ENCODE measurements around the gene LIX1. TPM values are rescaled to one million over a fixed set of nuclear protein-coding genes. Genes with fewer than 3 reads are reported as not detected.

The LIX1 gene
- total and polyA plus RNA-seq, 7 donors = under 0.01 to 0.03 TPM; not detected in 5

DNA sequence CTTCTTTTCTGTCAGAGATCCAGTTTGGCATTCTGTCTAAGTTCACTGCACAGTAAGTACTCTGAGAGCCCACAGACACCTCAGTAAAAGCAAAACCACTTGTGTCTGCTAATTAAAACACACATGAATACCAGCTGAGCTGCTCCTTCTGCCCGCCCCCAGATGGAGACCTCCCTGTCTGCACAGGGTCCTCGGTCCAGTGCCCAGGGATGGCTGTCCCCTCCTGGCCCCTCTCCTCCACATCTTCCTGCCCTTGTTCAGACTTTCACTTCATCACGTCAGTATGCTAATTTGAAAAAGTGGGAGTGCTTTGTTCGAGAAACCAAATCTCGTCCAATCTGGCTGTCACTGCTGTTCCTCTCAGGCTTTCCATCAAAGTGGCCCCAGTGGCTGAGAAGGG lies 43.5 kb downstream of the LIX1 start:
- Histone ChIP-seq H3K9me3 (no peaks in the 10 kb centered on the region), H3K27me3 (ENCODE audit: insufficient read depth in 3 of 3, low read length in 2 of 3) (peaks cover 0 to 2% (median 0%) of the 10 kb centered on the region in 3 donors), H3K27ac (no peak overlapping the region), H3K36me3 (ENCODE audit: insufficient read depth in 1 of 2, low read depth in 1 of 2) (no peaks in the 10 kb centered on the region), H3K4me3 (no peak overlapping the region), H3K4me1 (no peaks in the 10 kb centered on the region)
- WGBS, 3 donors = 27 to 42% (median 28%) methylated on average over 5 of the region's 5 CpGs
- intact Hi-C loops (cut with DNase I) = no loop called here
- ATAC-seq = no peak
- no peak for TF ChIP-seq CTCF (IDR thresholded peaks at IDR 0.05)
- DNase-seq = no peak

DNA sequence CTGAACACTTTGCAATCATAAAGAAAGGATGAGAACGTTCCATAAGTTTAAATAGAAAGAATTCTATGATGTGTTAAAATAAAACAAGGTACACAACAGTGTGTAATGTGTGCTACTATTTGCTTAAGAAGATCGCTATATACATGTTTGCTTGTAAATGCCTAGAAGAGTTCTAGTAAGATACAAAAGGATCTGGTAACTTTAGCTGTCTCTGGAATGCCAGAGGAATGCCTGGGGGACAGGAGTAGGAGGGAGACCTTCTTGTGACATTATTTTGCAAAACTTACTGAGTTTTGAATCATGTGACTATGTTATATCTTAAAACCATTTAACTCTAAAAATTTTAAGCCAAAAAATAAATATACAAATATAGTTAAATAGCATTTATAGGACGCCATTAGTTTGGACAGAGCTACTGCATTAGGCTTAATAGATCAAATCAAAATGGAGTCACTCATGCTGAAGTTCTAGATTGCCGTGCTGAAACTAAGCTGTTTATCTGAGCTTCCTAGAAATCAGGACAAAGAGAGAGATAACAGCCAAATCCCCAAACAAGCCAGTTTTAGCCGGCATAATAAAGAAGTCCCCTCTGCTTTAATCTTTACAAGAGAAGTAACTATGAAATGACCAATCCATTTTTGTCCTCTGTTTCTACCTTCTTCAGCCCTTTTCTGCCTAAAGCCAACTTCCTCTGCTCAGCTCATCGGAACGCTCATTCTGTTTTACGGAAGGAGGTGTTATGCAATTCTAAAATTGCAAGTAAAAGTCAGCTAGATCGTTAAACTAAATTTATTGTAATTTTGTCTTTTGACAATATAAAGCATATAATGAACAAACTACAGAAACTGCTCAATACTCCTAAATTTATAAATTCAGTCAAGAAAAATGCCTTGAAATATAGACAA lies 44.8 kb downstream of the LIX1 start:
- Histone ChIP-seq H3K9me3 (no peaks in the 10 kb centered on the region), H3K27ac (no peak overlapping the region), H3K36me3 (ENCODE audit: insufficient read depth in 1 of 2, low read depth in 1 of 2) (no peaks in the 10 kb centered on the region), H3K27me3 (ENCODE audit: insufficient read depth in 3 of 3, low read length in 2 of 3) (no peaks in the 10 kb centered on the region), H3K4me3 (no peak overlapping the region), H3K4me1 (no peaks in the 10 kb centered on the region)
- no peak for TF ChIP-seq CTCF (IDR thresholded peaks at IDR 0.05)
- intact Hi-C loops (cut with DNase I) = no loop called here
- ATAC-seq = no peak
- no peak for DNase-seq
- WGBS, 3 donors = 86 to 91% (median 90%) methylated on average over 9 of the region's 9 CpGs

DNA sequence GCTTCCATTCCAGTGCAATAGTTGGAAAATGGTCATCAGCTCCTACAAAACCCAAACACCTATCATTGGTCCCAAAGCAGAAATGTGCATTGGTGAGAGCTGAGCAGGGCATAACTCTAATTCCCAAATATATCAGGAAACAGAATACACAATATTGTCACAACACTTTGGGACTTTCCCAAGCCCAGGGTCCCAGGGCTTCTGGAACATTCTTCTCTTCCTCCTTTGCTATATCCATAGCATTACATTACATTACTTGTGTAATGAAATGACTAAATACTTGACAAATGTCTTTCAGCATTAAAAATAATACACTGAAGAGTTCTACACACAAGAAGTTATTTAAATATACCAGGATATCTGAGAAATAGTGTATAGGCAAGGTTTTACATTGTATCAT lies 45.6 kb downstream of the LIX1 start:
- Histone ChIP-seq H3K27ac (no peak overlapping the region), H3K9me3 (no peaks in the 10 kb centered on the region), H3K4me3 (no peak overlapping the region), H3K36me3 (ENCODE audit: insufficient read depth in 1 of 2, low read depth in 1 of 2) (no peaks in the 10 kb centered on the region), H3K4me1 (no peaks in the 10 kb centered on the region), H3K27me3 (ENCODE audit: insufficient read depth in 3 of 3, low read length in 2 of 3) (no peaks in the 10 kb centered on the region)
- DNase-seq = no peak
- intact Hi-C loops (cut with DNase I) = no loop called here
- no peak for TF ChIP-seq CTCF (IDR thresholded peaks at IDR 0.05)
- ATAC-seq = no peak

DNA sequence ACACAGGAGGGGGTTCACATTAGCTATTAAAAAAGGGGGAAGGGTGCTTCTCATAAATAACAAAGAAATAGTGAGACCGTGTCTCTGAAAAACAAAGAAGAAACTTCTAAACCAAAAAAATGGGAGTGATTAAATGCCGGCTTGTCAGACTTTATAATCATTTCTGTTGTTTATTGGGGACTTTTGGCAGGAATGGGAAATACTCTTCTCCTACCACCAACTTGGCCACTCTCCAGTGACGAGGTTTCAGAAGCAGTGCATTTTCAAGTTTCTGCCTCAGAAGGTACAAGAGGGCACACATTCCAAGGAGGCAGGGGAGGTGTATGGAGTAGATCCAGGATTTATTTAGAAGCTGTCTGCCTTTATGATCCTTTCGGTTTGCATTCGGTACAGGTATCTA lies 46.2 kb downstream of the LIX1 start:
- Histone ChIP-seq H3K36me3 (ENCODE audit: insufficient read depth in 1 of 2, low read depth in 1 of 2) (no peaks in the 10 kb centered on the region), H3K9me3 (no peaks in the 10 kb centered on the region), H3K4me1 (no peaks in the 10 kb centered on the region), H3K27ac (no peak overlapping the region), H3K27me3 (ENCODE audit: insufficient read depth in 3 of 3, low read length in 2 of 3) (no peaks in the 10 kb centered on the region), H3K4me3 (no peak overlapping the region)
- ATAC-seq = no peak
- no peak for TF ChIP-seq CTCF (IDR thresholded peaks at IDR 0.05)
- 51 to 66% (median 59%) methylated on average over 5 of the region's 5 CpGs for WGBS, 3 donors
- no peak for DNase-seq
- intact Hi-C loops (cut with DNase I) = no loop called here

- Histone ChIP-seq H3K9me3 (no peaks in the 10 kb centered on the region), H3K27ac (no peak overlapping the region), H3K4me1 (no peaks in the 10 kb centered on the region), H3K36me3 (ENCODE audit: insufficient read depth in 1 of 2, low read depth in 1 of 2) (no peaks in the 10 kb centered on the region), H3K4me3 (no peak overlapping the region), H3K27me3 (ENCODE audit: insufficient read depth in 3 of 3, low read length in 2 of 3) (no peaks in the 10 kb centered on the region)
- WGBS, 3 donors = 96 to 97% (median 97%) methylated on average over 1 of the region's 1 CpG
- intact Hi-C loops (cut with DNase I) = no loop called here
- no peak for ATAC-seq
- no peak for DNase-seq
- TF ChIP-seq CTCF (IDR thresholded peaks at IDR 0.05) = no peak
Measured at GRCh38 chr5:97095318-97095732, 47.1 kb downstream of the LIX1 start.
